HL-60 (cell line): ENCODE results near the gene TOX2.

ENCODE experiments used
- CTCF ChIP-seq: IDR thresholded peaks from one replicate; pipeline ENCODE4 v1.5.1; 2011; ENCODE audit warnings: low read length, control low read depth, inconsistent platforms; ENCODE audit not compliant: insufficient read depth
- SPI1 ChIP-seq: IDR thresholded peaks from 2 replicates; pipeline ENCODE4 v1.6.1; 2012; ENCODE audit warnings: low read depth, mild to moderate bottlenecking, borderline replicate concordance

GRCh38 chr20:44001667-44002596 is 87.3 kb downstream of the TOX2 start:
- TF ChIP-seq CTCF = no peak
- TF ChIP-seq SPI1 = no peak
